ENCODE measurements around the gene TMEM255A. TPM values are rescaled to one million over a fixed set of nuclear protein-coding genes. Genes with fewer than 3 reads are reported as not detected.

Gene TMEM255A
- total RNA-seq, 1 experiment from 2014 or later: 0.31 TPM

GRCh38 chrX:120316587-120317283 lies 5.5 kb upstream of the TMEM255A start:
- no peak for DNase-seq (ENCODE audit: low read depth, low spot score)
- in situ Hi-C loops (cut with HindIII; ENCODE audit: low pct_unique_long_range_greater_than_20kb, low sequenced_read_pairs): no loop called here

GRCh38 chrX:120315776-120316175 lies 4.5 kb upstream of the TMEM255A start:
- no peak for ATAC-seq
- TF ChIP-seq TCF7L2 (IDR thresholded peaks at IDR 0.05; ENCODE audit: low read depth, low read length): no peak
- H3K4me1 ChIP-seq (ENCODE audit: control insufficient read depth, insufficient read depth, low read length): 0 out of 2 replicates have a peak, but pooled peaks cover 4% of the 10 kb centered on the region
- POLR2A ChIA-PET: no interaction called here
- DNase-seq (ENCODE audit: low read depth, low spot score): no peak
- H3K36me3 ChIP-seq (ENCODE audit: control insufficient read depth, insufficient read depth, low read length): no peaks in the 10 kb centered on the region
- no peaks in the 10 kb centered on the region for H3K9me3 ChIP-seq (ENCODE audit: control insufficient read depth, insufficient read depth, low read depth, low read length)
- in situ Hi-C loops (cut with HindIII; ENCODE audit: low pct_unique_long_range_greater_than_20kb, low sequenced_read_pairs) (no loop called here), intact Hi-C loops (cut with micrococcal nuclease; ENCODE audit: unreplicated experiment) (loop anchor here (10.0 kb wide), 1 partner anchor 139 kb away; no protein-coding TSS in a partner anchor)
- BruUV-seq (replicated peaks): no TSS peak
- peaks cover 31% of the 10 kb centered on the region for H3K27me3 ChIP-seq (ENCODE audit: control insufficient read depth, insufficient read depth, low read length)
- no peak overlapping the region for H3K4me3 ChIP-seq (ENCODE audit: low read depth in 2 of 2, low read length in 2 of 2)
- CTCF ChIA-PET: interaction anchor here (0.6 to 1.2 kb wide), 2 partner anchors 136 to 164 kb away, joined by 3 to 4 read pairs; no protein-coding TSS in a partner anchor
- H3K27ac ChIP-seq (ENCODE audit: low read length): no peak overlapping the region

More at GRCh38 chrX:120316587-120317283, 5.5 kb upstream of the TMEM255A start:
- Histone ChIP-seq H3K9me3 (ENCODE audit: control insufficient read depth, insufficient read depth, low read depth, low read length) (no peaks in the 10 kb centered on the region), H3K4me3 (ENCODE audit: low read depth in 2 of 2, low read length in 2 of 2) (no peak overlapping the region), H3K27ac (ENCODE audit: low read length) (no peak overlapping the region), H3K27me3 (ENCODE audit: control insufficient read depth, insufficient read depth, low read length) (peaks cover 31% of the 10 kb centered on the region), H3K36me3 (ENCODE audit: control insufficient read depth, insufficient read depth, low read length) (no peaks in the 10 kb centered on the region), H3K4me1 (ENCODE audit: control insufficient read depth, insufficient read depth, low read length) (no peaks in the 10 kb centered on the region)
- POLR2A ChIA-PET: interaction anchor here (0.6 kb wide), 2 partner anchors 152 to 209 kb away, joined by 3 to 4 read pairs; partner anchors contain the start of gene LAMP2
- ATAC-seq: peak; percentile 87
- BruUV-seq (replicated peaks): no TSS peak
- no peak for TF ChIP-seq SIN3A (IDR thresholded peaks at IDR 0.05; ENCODE audit: borderline replicate concordance, insufficient read depth, low read depth, low read length)
- TF ChIP-seq TCF7L2 (IDR thresholded peaks at IDR 0.05; ENCODE audit: low read depth, low read length): no peak
- no peak for TF ChIP-seq POLR2AphosphoS5 (IDR thresholded peaks at IDR 0.05; ENCODE audit: low read depth, low read length)
- TF ChIP-seq CTCF (IDR thresholded peaks at IDR 0.05): no peak
- TF ChIP-seq REST (IDR thresholded peaks at IDR 0.05; ENCODE audit: insufficient read depth in 1 of 2, low read depth in 2 of 2, low read length in 1 of 2): no peak
- intact Hi-C loops (cut with micrococcal nuclease; ENCODE audit: unreplicated experiment): loop anchor here (10.0 kb wide), 1 partner anchor 138 kb away; no protein-coding TSS in a partner anchor
- CTCF ChIA-PET: interaction anchor here (0.6 to 1.2 kb wide), 3 partner anchors 78 to 163 kb away, joined by 3 to 5 read pairs (median 4); no protein-coding TSS in a partner anchor

- no peak overlapping the region for H3K27ac ChIP-seq (ENCODE audit: low read length)
- H3K27me3 ChIP-seq (ENCODE audit: control insufficient read depth, insufficient read depth, low read length): peaks cover 33% of the 10 kb centered on the region
- H3K4me1 ChIP-seq (ENCODE audit: control insufficient read depth, insufficient read depth, low read length): peaks cover 13% of the 10 kb centered on the region
- BruUV-seq (replicated peaks): no TSS peak
- in situ Hi-C loops (cut with HindIII; ENCODE audit: low pct_unique_long_range_greater_than_20kb, low sequenced_read_pairs) (no loop called here), intact Hi-C loops (cut with micrococcal nuclease; ENCODE audit: unreplicated experiment) (loop anchor here (10.0 kb wide), 1 partner anchor 143 kb away; no protein-coding TSS in a partner anchor)
- ChIA-PET POLR2A (no interaction called here), CTCF (no interaction called here)
- TF ChIP-seq TCF7L2 (IDR thresholded peaks at IDR 0.05; ENCODE audit: low read depth, low read length) (no peak), POLR2AphosphoS5 (IDR thresholded peaks at IDR 0.05; ENCODE audit: low read depth, low read length) (no peak), CTCF (IDR thresholded peaks at IDR 0.05) (no peak)
- no peaks in the 10 kb centered on the region for H3K36me3 ChIP-seq (ENCODE audit: control insufficient read depth, insufficient read depth, low read length)
- no peaks in the 10 kb centered on the region for H3K9me3 ChIP-seq (ENCODE audit: control insufficient read depth, insufficient read depth, low read depth, low read length)
- ATAC-seq (no peak), DNase-seq (ENCODE audit: low read depth, low spot score) (no peak)
- H3K4me3 ChIP-seq (ENCODE audit: low read depth in 2 of 2, low read length in 2 of 2): no peak overlapping the region
Measured at GRCh38 chrX:120311727-120312063, 434 bp upstream of the TMEM255A start.

All from Panc1 (cell line).